NT2/D1 (cell line): Measurements from ENCODE around the gene MAD1L1.

ENCODE experiments used
- DNase-seq: peaks from one replicate; pipeline ENCODE4 v3.0.0-alpha.2; 2011; ENCODE audit warnings: low read depth, low spot score
- H3K27me3 ChIP-seq: 2 replicates; pipeline ENCODE4 v1.6.0; 2011; ENCODE audit warnings: mild to moderate bottlenecking; ENCODE audit not compliant: insufficient read length, insufficient read depth
- H3K36me3 ChIP-seq: 2 replicates; pipeline ENCODE4 v1.6.1; 2011; ENCODE audit warnings: mild to moderate bottlenecking, low read length, mixed read lengths; ENCODE audit not compliant: insufficient read depth, insufficient read length
- H3K4me1 ChIP-seq: 2 replicates; pipeline ENCODE4 v1.5.1; 2011; ENCODE audit not compliant: insufficient read depth, insufficient read length
- H3K4me3 ChIP-seq: 2 replicates; pipeline ENCODE4 v1.5.1; 2011; ENCODE audit warnings: low read depth; ENCODE audit not compliant: insufficient read length
- H3K9ac ChIP-seq: 2 replicates; pipeline ENCODE4 v1.6.0; 2011; ENCODE audit warnings: low read depth; ENCODE audit not compliant: insufficient read length
- H3K9me3 ChIP-seq: 2 replicates; pipeline ENCODE4 v1.5.1; 2011; ENCODE audit warnings: mild to moderate bottlenecking, low read length; ENCODE audit not compliant: insufficient read depth
- SUZ12 ChIP-seq: IDR thresholded peaks from 2 replicates; pipeline ENCODE4 v1.6.1; 2011; ENCODE audit not compliant: insufficient read length, insufficient read depth; ENCODE audit errors: extremely low read depth
- YY1 ChIP-seq: IDR thresholded peaks from 2 replicates; pipeline ENCODE4 v1.6.1; 2011; ENCODE audit not compliant: insufficient read length, insufficient read depth
- ZNF274 ChIP-seq: IDR thresholded peaks from 2 replicates; pipeline ENCODE4 v1.6.1; 2011; ENCODE audit warnings: mild to moderate bottlenecking, low read depth, low read length

Gene MAD1L1

GRCh38 chr7:2042650-2043049, 190.1 kb downstream of the MAD1L1 start:
- Histone ChIP-seq H3K4me1 (peaks cover 12% of the 10 kb centered on the region), H3K4me3 (no peak overlapping the region), H3K27me3 (no peaks in the 10 kb centered on the region), H3K36me3 (peaks cover 41% of the 10 kb centered on the region), H3K9me3 (peaks cover 5% of the 10 kb centered on the region; the same call in 1 of the 2 replicates), H3K9ac (no peak overlapping the region)
- TF ChIP-seq SUZ12 (no peak), ZNF274 (no peak), YY1 (no peak)
- DNase-seq = no peak

- H3K27me3 ChIP-seq = no peaks in the 10 kb centered on the region
- H3K4me3 ChIP-seq = no peak overlapping the region
- no peak for DNase-seq
- H3K9ac ChIP-seq = no peak overlapping the region
- TF ChIP-seq YY1 (no peak), SUZ12 (no peak), ZNF274 (no peak)
- H3K9me3 ChIP-seq = peaks cover 5% of the 10 kb centered on the region; the same call in 1 of the 2 replicates
- H3K36me3 ChIP-seq = peaks cover 43% of the 10 kb centered on the region
- H3K4me1 ChIP-seq = peaks cover 13% of the 10 kb centered on the region
These were observed 191.0 kb downstream of the MAD1L1 start for GRCh38 chr7:2041496-2042367.

GRCh38 chr7:2040893-2041270, 191.9 kb downstream of the MAD1L1 start:
- peaks cover 5% of the 10 kb centered on the region; the same call in 1 of the 2 replicates for H3K9me3 ChIP-seq
- no peak overlapping the region for H3K9ac ChIP-seq
- no peaks in the 10 kb centered on the region for H3K27me3 ChIP-seq
- no peak overlapping the region for H3K4me3 ChIP-seq
- no peak for DNase-seq
- no peak for TF ChIP-seq YY1
- no peak for TF ChIP-seq SUZ12
- TF ChIP-seq ZNF274 = no peak
- peaks cover 43% of the 10 kb centered on the region for H3K36me3 ChIP-seq
- peaks cover 14% of the 10 kb centered on the region for H3K4me1 ChIP-seq

GRCh38 chr7:2040201-2040892, 192.4 kb downstream of the MAD1L1 start:
- no peaks in the 10 kb centered on the region for H3K27me3 ChIP-seq
- no peak for TF ChIP-seq ZNF274
- no peak for TF ChIP-seq YY1
- no peak for TF ChIP-seq SUZ12
- H3K36me3 ChIP-seq = peaks cover 43% of the 10 kb centered on the region
- peaks cover 5% of the 10 kb centered on the region; the same call in 1 of the 2 replicates for H3K9me3 ChIP-seq
- H3K4me1 ChIP-seq = peaks cover 12% of the 10 kb centered on the region
- H3K9ac ChIP-seq = no peak overlapping the region
- H3K4me3 ChIP-seq = no peak overlapping the region
- no peak for DNase-seq

- peaks cover 5% of the 10 kb centered on the region; the same call in 1 of the 2 replicates for H3K9me3 ChIP-seq
- no peak overlapping the region for H3K9ac ChIP-seq
- peaks cover 12% of the 10 kb centered on the region for H3K4me1 ChIP-seq
- H3K36me3 ChIP-seq = peaks cover 39% of the 10 kb centered on the region
- H3K4me3 ChIP-seq = no peak overlapping the region
- TF ChIP-seq SUZ12 (no peak), YY1 (no peak), ZNF274 (no peak)
- no peak for DNase-seq
- no peaks in the 10 kb centered on the region for H3K27me3 ChIP-seq
These were observed 193.6 kb downstream of the MAD1L1 start for GRCh38 chr7:2038931-2039728.

GRCh38 chr7:2037808-2038522, 194.8 kb downstream of the MAD1L1 start:
- Histone ChIP-seq H3K4me1 (peaks cover 9% of the 10 kb centered on the region), H3K9me3 (peaks cover 5% of the 10 kb centered on the region; the same call in 1 of the 2 replicates), H3K27me3 (no peaks in the 10 kb centered on the region), H3K9ac (no peak overlapping the region), H3K4me3 (no peak overlapping the region), H3K36me3 (peaks cover 28% of the 10 kb centered on the region)
- no peak for DNase-seq
- TF ChIP-seq YY1 (no peak), ZNF274 (no peak), SUZ12 (no peak)
